Measurements from ENCODE around the gene TMEM217. TPM values are rescaled to one million over a fixed set of nuclear protein-coding genes. Genes with fewer than 3 reads are reported as not detected.

TMEM217 gene
- total RNA-seq, 1 donor from 2014 or later = 0.26 TPM

DNA sequence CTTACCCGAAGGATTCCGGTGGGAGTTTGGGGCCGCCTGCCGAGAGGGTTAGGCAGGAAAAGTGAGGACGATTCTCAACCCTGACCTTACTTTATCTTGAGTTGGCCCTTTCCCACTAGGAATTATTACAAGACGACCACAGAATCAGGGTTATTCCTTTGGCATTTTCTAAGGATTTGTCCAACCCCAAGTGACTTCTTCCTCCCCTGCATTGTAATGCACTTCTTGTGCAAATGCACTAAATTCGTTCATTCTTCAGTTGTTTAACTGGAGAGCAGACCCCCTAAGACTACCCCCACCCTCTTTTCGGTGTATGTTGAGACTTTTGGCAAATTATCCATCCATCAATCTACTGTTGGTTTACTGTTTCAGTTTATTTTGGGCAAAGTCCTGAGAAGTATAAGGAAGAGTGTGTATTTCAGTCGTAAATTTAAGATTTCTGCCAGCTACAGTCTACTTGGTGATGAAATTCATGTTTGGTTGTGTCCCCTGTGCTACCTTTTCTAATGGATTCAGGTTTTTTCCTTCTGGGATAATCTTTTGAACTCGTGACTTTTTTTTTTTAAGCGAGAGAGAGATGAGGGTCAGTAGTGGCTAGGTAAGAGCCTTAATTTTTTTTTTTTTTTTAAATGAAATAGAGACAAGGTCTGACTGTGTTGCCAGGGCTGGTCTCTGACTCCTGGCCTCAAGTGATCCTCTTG is 611 bp upstream of the TMEM217 start:
- FAIRE-seq = no peak
- TF ChIP-seq, protein P1, sequence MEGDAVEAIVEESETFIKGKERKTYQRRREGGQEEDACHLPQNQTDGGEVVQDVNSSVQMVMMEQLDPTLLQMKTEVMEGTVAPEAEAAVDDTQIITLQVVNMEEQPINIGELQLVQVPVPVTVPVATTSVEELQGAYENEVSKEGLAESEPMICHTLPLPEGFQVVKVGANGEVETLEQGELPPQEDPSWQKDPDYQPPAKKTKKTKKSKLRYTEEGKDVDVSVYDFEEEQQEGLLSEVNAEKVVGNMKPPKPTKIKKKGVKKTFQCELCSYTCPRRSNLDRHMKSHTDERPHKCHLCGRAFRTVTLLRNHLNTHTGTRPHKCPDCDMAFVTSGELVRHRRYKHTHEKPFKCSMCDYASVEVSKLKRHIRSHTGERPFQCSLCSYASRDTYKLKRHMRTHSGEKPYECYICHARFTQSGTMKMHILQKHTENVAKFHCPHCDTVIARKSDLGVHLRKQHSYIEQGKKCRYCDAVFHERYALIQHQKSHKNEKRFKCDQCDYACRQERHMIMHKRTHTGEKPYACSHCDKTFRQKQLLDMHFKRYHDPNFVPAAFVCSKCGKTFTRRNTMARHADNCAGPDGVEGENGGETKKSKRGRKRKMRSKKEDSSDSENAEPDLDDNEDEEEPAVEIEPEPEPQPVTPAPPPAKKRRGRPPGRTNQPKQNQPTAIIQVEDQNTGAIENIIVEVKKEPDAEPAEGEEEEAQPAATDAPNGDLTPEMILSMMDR (IDR thresholded peaks at IDR 0.05; ENCODE audit: insufficient read depth, low read length, severe bottlenecking) = no peak

DNA sequence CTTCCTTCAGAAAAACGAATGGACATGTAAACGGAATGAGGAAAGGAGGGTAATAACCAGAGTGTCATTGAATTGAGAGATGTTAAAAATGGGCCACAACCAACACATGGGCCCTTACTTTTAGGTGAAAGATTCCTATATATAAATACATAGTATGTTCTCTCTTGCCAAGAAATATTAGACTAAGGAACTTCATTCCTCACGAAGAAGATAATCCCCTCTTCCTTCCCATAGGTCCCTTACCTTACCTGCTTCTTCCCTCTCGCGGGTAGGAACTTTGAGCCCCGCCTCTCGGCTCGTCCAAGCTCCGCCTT is 667 bp downstream of the TMEM217 start:
- Histone ChIP-seq H3K36me3 (ENCODE audit: control insufficient read depth, insufficient read depth, low read length) (no peaks in the 10 kb centered on the region), H3K27me3 (ENCODE audit: control insufficient read depth, insufficient read depth, low read length) (no peaks in the 10 kb centered on the region), H3K4me3 (ENCODE audit: low read depth, low read length) (peak overlapping the region; percentile 99)
- FAIRE-seq = peak; percentile 66
- DNase-seq (ENCODE audit: low read depth) = no peak
- TF ChIP-seq, protein P1 (IDR thresholded peaks at IDR 0.05; ENCODE audit: insufficient read depth, low read length, severe bottlenecking) = no peak

More for the DNA sequence above, 611 bp upstream of the TMEM217 start:
- Histone ChIP-seq H3K36me3 (ENCODE audit: control insufficient read depth, insufficient read depth, low read length) (no peaks in the 10 kb centered on the region), H3K4me3 (ENCODE audit: low read depth, low read length) (peak overlapping the region; percentile 99), H3K27me3 (ENCODE audit: control insufficient read depth, insufficient read depth, low read length) (no peaks in the 10 kb centered on the region)
- no peak for DNase-seq (ENCODE audit: low read depth)

DNA sequence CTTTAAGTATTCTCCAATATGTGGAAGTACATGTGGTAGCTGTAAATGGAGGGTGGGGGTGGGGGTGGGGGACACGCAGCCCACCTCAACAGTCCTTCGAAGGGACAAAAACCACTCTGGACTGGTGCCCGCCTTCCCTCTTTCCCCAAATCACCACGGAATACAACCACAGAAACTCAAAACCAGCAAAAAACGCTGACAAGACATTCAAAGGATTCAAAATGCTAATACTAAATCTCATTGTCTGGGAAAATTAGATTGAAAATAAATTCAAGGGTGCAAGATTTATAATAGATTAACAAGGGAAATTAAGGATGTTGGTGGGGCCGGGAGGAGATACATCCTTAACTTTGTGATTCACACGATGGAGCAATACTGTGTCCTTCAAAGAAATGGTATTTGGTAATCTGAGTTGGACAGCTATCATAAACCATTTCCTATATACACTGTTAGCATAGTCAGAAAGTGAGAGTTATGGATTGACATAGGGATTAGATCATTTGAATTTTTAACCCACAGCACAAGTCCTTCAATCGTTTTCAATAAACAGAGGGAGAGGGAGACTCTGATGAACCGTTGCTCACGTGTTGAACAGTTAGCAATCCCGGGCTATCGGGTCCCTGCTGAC is 1.1 kb downstream of the TMEM217 start:
- no peaks in the 10 kb centered on the region for H3K27me3 ChIP-seq (ENCODE audit: control insufficient read depth, insufficient read depth, low read length)
- TF ChIP-seq, protein P1 (IDR thresholded peaks at IDR 0.05; ENCODE audit: insufficient read depth, low read length, severe bottlenecking) = no peak
- no peaks in the 10 kb centered on the region for H3K36me3 ChIP-seq (ENCODE audit: control insufficient read depth, insufficient read depth, low read length)
- peak; percentile 36 for FAIRE-seq
- H3K4me3 ChIP-seq (ENCODE audit: low read depth, low read length) = peak overlapping the region; percentile 99
- peak; percentile 87 for DNase-seq (ENCODE audit: low read depth)

DNA sequence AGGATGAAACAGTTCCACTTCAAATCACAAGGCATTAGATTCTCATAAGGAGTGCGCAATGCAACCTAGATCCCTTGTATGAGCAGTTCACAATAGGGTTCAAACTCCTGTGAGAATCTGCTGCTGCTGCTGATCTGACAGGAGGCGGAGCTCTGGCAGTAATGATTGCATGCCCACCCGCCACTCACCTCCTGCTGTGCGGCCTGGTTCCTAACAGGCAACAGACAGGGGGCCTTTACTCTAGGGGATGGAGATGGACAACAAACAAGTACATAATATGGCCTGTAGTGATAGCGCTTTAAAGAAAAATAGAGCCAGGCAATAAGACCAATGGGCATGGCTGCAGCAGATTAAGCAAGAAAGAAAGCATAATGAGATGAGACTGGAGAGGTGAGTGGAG is 3.1 kb downstream of the TMEM217 start:
- Histone ChIP-seq H3K36me3 (ENCODE audit: control insufficient read depth, insufficient read depth, low read length) (no peaks in the 10 kb centered on the region), H3K27me3 (ENCODE audit: control insufficient read depth, insufficient read depth, low read length) (no peaks in the 10 kb centered on the region), H3K4me3 (ENCODE audit: low read depth, low read length) (no peak overlapping the region)
- TF ChIP-seq, protein P1 (IDR thresholded peaks at IDR 0.05; ENCODE audit: insufficient read depth, low read length, severe bottlenecking) = no peak
- FAIRE-seq (no peak), DNase-seq (ENCODE audit: low read depth) (no peak)

DNA sequence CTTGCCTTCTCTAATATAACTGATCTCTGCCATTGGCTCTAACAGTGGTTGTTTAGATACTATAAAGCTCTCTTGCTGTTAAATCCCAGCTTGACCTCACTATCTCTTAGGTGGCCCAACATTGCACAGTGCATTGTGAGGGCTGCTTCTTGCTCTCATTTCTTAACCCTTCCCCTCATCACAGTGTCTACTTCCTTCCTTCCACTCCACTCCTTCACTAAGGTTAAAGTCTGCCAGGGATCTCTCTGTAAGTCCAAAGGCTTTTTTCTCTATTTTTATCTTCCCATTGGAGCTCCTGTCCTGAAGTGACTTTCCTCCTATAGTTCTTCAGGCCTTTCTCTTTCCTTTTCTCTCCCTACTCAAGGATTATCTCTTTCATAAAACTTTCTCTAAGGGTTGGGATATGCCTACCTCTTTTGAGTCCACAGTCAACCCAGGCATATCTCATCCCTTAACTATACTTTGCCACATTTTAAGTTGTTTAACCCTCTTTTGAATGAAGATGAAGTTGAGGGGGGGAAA is 4.4 kb downstream of the TMEM217 start:
- no peaks in the 10 kb centered on the region for H3K36me3 ChIP-seq (ENCODE audit: control insufficient read depth, insufficient read depth, low read length)
- no peaks in the 10 kb centered on the region for H3K27me3 ChIP-seq (ENCODE audit: control insufficient read depth, insufficient read depth, low read length)
- DNase-seq (ENCODE audit: low read depth) = no peak
- FAIRE-seq = no peak
- H3K4me3 ChIP-seq (ENCODE audit: low read depth, low read length) = no peak overlapping the region
- TF ChIP-seq, protein P1 (IDR thresholded peaks at IDR 0.05; ENCODE audit: insufficient read depth, low read length, severe bottlenecking) = no peak

All from bronchial epithelial cell (primary cell).